Breast epithelium (tissue), 3 donors: Measurements from ENCODE around the gene BORCS5.
A peak's percentile ranks its signal among the peaks of the same experiment; 100 is the strongest.

Experiments
- POLR2A ChIP-seq: fragments of 450-650 bp; IDR thresholded peaks from one replicate; pipeline ENCODE4 v1.6.1; 2016; ENCODE audit warnings: antibody characterized with exemption, mild to moderate bottlenecking, moderate library complexity
- POLR2AphosphoS5 ChIP-seq, 3 donors: sonication (generic); formaldehyde crosslinking; IDR thresholded peaks; one replicate each; pipeline ENCODE4 v1.6.1; 2017; ENCODE audit warnings: antibody characterized with exemption in 3 of 3
- TF ChIP-seq, protein P1 (sequence below), 3 donors: fragments of 450-650 bp; IDR thresholded peaks; one replicate each; pipeline ENCODE4 v1.5.1; 2016 to 2017; ENCODE audit warnings: antibody characterized with exemption in 3 of 3, mild to moderate bottlenecking in 3 of 3, moderate library complexity in 3 of 3

DNA sequence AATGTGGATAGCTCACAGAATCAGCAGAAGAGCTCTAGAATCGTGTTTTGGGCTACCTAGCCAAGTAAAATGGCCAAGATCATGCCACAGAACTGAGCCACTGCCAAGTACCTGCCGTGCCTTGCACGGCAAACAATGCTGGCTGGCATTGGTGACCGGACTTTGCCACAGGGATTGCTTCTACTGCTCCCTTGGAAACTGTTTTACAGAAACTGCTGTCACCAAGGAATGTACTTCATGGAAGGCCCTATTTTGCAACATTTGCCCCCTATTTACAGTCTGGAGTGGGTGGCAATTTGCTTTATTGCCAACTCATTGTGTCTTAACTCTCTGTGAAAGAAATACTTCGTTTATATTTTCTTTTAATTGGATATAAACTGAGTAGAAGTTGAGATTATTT, 49.0 kb downstream of the BORCS5 start:
- TF ChIP-seq, protein P1, sequence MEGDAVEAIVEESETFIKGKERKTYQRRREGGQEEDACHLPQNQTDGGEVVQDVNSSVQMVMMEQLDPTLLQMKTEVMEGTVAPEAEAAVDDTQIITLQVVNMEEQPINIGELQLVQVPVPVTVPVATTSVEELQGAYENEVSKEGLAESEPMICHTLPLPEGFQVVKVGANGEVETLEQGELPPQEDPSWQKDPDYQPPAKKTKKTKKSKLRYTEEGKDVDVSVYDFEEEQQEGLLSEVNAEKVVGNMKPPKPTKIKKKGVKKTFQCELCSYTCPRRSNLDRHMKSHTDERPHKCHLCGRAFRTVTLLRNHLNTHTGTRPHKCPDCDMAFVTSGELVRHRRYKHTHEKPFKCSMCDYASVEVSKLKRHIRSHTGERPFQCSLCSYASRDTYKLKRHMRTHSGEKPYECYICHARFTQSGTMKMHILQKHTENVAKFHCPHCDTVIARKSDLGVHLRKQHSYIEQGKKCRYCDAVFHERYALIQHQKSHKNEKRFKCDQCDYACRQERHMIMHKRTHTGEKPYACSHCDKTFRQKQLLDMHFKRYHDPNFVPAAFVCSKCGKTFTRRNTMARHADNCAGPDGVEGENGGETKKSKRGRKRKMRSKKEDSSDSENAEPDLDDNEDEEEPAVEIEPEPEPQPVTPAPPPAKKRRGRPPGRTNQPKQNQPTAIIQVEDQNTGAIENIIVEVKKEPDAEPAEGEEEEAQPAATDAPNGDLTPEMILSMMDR (IDR thresholded peaks at IDR 0.05), result no peak
- no peak for TF ChIP-seq POLR2A
- TF ChIP-seq POLR2AphosphoS5 (IDR thresholded peaks at IDR 0.05), result peak in 2 of 3 donors; percentile 34 to 64
